ENCODE data around the gene NUB1.
"Not testable (repeated sequence)": the region's sequence is repeated elsewhere in the genome, so short reads cannot be mapped to it uniquely, and the experiment has no call there.

Gene NUB1, protein sequence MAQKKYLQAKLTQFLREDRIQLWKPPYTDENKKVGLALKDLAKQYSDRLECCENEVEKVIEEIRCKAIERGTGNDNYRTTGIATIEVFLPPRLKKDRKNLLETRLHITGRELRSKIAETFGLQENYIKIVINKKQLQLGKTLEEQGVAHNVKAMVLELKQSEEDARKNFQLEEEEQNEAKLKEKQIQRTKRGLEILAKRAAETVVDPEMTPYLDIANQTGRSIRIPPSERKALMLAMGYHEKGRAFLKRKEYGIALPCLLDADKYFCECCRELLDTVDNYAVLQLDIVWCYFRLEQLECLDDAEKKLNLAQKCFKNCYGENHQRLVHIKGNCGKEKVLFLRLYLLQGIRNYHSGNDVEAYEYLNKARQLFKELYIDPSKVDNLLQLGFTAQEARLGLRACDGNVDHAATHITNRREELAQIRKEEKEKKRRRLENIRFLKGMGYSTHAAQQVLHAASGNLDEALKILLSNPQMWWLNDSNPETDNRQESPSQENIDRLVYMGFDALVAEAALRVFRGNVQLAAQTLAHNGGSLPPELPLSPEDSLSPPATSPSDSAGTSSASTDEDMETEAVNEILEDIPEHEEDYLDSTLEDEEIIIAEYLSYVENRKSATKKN

DNA sequence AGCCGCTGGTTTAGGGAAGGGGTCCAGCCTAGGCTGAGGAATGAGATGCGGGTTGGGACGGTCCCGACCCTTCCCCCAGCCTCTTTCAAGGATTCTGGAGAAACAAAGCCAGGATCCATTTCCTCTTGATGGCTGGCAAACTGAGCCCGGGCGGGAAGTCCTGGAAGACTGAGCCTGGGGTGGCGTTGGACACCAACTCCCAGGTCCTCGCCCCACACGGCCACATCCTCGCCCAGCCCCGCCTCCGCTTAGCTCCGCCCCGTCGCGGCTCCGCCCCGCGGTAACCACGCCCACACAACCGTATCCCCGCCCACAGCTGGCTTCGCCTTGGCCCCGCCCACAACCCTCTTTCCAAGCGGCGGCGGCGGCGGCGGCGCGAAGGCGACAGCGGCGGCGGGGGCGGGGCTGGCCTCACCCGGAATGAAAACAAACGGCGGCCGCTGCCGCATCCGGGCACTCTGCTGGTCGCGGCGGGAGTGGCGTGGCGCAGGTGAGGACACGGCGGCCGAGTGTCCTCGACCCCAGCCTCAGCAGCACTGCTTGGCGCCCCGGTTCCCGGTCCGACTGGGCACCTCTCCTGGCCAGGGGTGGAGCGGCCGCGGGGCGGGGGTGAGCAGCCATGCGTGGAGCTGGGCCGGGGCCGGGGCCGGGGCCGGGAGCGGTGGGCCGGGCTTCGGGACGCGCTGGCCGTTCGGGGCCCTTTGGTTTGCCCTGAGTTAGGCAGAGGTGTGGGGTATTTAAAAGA, at the start of gene NUB1:
NUB1 (plus strand) TSS at position 456 of the 745 bp plus-strand sequence. CDS start 3,538 bp downstream, outside the sequence.
- DNase-seq (ENCODE audit: low read depth, low spot score) = peak; percentile 86

DNA sequence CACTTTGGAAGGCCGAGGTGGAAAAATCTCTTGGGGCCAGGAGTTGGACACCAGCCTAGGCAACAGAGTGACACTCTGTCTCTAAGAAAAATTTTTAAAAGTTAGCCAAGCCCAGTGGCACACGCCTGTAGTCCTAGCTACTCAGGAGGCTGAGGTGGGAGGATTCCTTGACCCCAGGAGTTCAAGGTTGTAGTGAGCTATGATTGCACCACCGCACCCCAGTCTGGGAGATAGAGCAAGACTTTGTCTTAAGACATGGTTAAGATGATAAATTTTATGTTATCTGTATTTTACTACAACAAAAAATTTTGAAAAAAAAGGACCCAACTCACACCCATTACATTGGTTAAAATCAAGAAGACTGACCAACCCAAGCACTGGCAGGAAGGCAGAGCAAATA, 48.8 kb upstream of the NUB1 start:
- no peak for DNase-seq (ENCODE audit: low read depth, low spot score)

DNA sequence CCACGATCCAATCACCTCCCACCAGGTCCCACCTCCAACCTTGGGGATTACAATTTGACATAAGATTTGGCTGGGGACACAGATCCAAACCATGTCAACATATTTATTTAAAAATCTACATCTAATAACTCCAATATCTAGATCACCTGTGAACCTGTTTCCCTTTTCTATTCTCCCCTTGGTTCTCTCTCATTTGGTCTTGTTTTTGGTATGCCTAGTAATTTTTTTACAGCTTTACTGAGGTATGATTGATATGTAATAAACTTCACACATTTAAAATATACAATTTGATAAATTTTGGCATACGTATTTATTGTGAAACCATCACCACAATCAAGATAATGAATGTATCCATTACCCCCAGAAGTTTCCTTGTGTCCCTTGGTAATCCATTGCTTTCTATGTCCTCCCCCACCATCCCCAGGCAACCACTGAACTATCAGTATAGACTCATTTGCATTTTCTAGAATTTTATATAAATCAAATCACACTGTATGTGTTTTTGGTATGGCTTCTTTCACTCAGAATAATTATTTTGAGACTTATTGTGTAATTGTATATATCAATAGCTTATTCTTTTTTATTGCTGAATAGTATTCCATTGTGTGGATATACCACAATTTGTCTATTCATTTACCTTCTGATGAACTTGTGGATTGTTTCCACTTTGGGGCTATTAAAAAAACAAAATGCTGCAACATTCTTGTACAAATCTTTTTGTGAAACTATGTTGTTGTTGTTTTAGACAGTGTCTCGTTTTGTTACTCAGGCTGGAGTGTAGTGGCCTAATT, 45.2 kb upstream of the NUB1 start:
- DNase-seq (ENCODE audit: low read depth, low spot score) = no peak

DNA sequence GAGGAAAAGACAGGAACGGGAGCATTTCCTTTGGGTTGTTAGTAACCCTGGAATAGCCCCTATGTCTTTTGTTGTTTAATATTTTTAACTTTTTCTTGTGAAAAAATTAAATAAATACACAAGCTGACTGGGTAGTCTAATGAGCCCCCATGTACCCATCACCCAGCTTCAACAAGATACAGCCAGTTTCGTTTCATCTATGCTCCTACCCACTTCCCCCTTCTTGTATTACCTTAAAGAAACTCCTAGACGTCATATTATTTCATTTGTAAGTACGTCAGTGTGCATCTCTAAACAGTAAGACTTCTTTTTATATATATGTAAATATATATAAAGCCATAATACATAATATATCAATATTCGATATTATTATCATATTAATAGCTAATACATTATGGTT, 42.8 kb upstream of the NUB1 start:
- no peak for DNase-seq (ENCODE audit: low read depth, low spot score)

DNA sequence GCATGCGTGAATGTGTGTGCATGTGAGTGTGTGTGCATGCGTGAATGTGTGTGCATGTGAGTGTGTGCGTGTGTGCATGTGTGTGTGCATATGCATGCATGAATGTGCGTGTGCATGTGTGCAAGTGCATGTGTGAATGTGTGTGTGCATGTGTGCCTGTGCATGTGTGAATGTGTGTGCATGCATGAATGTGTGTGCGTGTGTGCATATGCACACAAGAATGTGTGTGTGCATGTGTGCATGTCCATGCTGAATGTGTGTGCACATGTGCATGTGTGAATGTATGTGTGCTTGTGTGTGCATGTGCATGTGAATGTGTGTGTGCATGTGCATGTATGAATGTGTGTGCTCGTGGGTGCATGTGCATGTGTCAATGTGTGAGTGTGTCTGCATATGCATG, 42.1 kb upstream of the NUB1 start:
- no peak for DNase-seq (ENCODE audit: low read depth, low spot score)

DNA sequence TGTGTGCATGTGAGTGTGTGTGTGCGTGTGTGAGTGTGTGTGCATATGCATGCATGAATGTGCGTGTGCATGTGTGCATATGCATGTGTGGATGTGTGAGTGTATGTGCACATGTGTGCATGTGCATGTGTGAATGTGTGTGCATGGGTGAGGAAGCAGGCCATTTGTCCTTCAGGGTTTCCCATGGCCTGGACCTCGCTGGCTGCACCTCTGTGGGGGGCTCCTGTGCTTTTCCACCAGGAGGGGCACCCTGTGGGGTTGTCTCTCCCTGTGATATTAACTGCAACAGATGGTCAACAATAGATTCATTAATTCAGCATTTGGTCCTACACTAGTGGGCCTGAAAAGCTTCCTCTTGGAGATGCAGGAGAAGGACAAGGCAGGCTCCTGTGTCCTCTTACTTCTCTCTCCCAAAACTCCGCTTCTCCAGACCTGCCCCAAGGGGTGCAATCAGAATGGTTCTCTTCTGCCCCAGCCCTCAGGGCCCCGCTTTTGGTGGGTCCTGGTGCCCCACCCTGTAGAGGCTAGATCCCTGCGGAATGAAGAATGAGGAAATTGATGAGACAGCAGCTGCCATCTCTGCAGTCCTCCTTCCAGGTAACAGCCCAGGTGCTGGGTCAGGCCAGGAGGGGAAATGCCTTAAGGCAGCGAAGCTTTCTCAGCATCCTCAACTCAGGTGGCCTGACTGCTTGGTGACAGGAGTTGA, 41.5 kb upstream of the NUB1 start:
- DNase-seq (ENCODE audit: low read depth, low spot score) = no peak

DNA sequence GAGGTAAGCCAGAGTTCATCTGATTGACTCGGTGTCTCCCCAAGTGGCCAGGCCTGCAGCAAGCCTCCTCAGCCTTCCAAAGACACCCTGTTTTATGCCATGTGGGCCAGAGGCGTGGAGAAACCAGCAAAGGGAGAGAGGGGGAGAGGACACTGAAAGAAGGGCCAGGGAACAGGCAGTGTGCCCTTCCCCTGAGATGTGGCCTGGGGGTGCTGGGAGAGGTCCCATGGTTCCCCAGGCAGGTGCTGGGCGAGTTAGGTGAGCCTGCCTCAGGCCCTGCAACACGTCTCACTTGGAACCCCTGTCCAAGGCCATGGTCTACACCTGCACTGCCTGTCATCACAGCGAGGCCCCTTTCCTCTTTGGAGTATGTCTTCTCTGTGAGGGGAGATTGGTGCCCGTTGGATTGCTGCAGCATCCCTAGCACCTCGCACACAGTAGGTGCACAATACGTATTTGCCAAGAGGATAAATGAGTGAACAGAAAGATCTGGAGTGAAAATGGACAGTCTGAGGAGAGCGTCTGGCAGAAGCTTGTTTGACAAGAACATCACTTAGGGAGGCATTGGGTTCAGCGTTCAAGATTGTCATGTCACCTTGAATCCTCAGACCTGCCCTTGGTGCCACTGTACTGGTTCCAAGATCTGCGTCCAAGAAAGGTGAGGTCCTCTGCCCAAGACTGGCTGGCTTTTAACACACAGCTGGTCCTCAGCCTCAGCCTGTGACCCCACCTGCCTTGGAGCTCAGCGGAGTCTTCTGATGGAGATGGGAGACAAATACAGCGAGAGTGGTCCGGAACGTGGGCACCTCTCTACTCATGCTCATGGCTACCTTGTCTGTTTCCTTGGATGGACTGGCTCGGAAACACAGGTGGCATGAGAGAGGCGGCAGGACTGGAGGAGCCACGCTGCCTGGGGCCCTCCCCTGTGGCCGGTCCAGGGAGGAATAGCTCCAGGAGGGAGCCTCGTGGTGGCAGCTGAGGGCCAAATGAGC, 39.8 kb upstream of the NUB1 start:
- DNase-seq (ENCODE audit: low read depth, low spot score) = no peak

DNA sequence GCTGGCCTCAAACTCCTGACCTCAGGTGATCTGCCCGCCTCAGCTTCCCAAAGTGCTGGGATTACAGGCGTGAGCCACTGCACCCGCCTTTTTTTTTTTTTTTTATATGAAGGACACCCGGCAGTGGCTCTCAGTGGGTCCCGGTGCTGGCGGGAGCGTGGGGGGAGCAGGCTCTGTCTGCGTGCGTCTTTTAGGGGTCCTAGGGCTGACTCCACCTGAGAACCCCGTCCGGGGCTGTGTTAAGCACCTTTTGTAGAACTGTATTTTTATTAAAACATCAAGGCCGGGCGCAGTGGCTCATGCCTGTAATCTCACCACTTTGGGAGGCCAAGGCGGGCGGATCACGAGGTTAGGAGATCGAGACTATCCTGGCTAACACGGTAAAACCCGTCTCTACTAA, 37.4 kb upstream of the NUB1 start:
- DNase-seq (ENCODE audit: low read depth, low spot score) = not testable (repeated sequence)

DNA sequence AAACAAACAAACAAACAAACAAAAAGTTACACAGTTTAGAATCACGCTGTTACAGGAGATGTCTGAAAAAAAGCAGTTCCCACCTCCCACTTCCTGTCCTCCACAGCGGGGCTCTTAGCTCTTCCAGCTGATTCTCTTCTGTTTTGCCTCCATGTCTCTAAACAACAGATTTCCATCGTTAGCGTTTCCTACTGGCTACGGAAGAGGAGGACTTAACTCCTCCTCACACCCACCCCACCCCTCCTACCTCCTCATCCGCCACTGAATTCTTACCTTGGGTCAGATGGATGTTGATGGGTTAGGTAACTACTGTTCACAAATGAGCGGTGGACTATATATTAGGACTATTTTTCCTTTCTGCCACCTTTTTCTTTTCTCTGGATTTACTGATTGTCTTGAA, 36.8 kb upstream of the NUB1 start:
- no peak for DNase-seq (ENCODE audit: low read depth, low spot score)

DNA sequence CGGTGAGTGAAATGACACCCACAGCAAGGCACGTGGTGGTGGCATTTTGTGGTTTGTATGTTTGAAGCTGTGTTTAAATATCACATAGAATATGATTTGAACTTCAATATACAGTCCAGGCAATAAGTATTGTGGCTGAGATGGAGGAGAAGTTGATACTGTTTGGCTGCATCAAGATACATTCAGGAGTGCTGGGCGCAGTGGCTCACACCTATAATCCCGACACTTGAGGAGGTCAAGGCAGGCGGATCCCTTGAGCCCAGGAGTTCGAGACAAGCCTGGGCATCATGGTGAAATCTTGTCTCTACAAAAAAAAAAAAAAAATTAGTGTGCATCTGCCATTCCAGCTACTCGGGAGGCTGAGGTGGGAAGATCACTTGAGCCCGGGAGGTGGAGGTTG, 35.2 kb upstream of the NUB1 start:
- DNase-seq (ENCODE audit: low read depth, low spot score) = no peak

DNA sequence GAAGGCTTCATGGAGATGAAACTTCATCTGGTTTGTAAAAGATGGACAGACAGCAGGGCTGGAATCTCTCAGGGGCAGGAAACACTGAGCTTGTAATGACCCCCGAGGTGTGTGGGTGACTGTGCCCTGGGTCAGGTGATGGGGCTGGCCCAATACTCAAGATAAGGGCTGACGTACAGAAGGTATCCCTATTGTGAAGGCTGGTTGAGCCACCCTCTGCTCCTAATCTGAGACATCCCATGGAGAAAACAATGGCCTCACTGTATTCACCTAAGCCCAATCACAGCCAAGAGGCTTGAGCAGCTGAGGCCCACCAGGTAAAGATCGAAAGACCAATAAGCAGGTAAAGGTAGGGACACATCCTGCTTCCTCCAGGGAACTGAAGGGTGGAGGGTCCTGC, 34.8 kb upstream of the NUB1 start:
- DNase-seq (ENCODE audit: low read depth, low spot score) = no peak

DNA sequence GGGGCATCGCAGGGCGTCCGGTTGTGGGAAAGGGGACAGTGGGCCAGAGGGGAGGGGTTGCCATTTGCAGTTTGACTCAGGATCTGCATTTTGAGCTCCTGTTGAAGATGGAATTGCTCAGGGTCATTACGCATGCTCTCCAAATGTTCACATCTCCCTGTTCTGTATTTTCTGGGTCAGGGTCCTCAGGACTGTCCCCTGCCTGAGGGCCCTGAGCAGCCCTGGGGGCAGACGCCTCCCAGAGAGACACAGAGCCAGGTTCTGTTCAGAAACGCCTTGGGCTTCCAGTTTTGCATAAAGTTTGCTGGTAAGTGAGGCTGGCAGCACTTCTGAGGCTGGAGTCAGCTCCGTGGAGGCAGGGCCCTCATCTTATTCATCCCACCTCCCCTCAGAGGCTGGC, 34.1 kb upstream of the NUB1 start:
- no peak for DNase-seq (ENCODE audit: low read depth, low spot score)

DNA sequence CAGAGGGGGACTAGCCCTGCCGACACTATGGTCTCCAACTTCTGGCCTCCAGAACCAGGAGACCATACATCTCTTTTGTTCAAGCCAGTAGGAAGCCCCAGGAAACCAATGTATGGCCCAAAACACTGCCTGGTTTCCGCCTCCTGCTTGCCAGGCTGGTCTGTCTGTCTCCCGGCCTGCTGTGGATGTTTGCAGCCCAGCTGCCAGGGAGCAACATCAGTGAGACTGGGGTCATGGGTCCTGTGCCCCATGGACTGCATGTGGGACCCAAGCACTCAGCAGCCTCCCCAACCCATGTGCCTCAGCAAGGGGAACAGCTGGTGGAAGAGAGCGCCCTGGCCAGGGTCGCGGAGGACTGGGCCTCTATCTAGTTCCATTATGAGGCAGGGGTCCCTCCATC, 33.4 kb upstream of the NUB1 start:
- DNase-seq (ENCODE audit: low read depth, low spot score) = no peak

DNA sequence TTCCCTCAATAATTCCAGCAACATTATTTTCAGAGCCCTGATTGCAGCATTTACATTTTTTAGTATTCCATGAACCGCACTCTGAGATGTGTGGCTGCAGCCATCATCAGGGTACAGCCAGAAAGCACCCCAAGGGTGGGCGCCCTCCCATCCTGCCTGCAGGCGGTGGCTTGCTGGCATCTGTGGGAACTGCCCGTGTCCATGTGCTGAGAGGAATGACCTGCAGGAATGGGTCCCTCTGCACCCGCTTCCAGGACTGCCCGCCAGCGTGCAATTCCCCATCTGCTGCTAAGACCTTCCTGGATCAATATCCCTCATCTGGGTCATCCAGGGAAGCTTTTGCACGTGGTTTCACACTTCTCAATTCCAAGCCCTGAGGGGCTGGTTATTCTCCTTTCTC, 32.8 kb upstream of the NUB1 start:
- DNase-seq (ENCODE audit: low read depth, low spot score) = no peak

DNA sequence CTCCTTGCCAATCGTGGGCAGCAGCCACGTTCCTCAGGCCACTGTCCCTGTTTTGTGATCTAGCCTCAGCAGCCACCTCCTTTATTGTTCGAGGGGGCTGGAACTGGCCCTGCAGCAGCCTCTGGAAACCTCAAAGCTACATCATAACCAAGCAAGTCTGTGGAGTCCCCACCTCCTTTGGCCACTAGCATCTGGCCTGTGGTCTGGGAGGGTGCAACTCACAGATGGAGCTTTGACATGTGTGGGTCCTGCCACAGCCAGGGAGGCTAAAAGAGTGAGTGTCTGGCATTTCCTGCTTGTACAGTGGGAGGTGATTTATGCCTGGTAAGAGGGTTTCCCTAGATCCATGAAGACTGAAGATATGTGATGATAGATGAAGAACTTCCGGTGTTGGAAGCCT, 32.3 kb upstream of the NUB1 start:
- no peak for DNase-seq (ENCODE audit: low read depth, low spot score)

DNA sequence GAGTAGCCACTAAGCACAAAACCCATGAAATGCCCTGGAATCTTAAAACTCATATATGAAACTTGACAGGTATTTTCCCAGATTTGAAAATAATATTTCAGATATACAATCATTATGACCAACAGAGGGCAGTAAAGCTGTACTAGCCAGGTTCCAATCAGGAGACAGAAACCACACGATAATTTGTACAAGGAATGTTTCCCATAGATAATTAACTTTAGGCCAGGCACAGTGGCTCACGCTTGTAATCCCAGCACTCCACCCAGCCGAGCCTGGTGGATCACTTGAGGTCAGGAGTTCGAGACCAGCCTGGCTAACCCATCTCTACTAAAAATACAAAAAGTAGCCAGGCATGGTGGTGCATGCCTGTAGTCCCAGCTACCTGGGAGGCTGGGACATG, 31.0 kb upstream of the NUB1 start:
- DNase-seq (ENCODE audit: low read depth, low spot score) = no peak

DNA sequence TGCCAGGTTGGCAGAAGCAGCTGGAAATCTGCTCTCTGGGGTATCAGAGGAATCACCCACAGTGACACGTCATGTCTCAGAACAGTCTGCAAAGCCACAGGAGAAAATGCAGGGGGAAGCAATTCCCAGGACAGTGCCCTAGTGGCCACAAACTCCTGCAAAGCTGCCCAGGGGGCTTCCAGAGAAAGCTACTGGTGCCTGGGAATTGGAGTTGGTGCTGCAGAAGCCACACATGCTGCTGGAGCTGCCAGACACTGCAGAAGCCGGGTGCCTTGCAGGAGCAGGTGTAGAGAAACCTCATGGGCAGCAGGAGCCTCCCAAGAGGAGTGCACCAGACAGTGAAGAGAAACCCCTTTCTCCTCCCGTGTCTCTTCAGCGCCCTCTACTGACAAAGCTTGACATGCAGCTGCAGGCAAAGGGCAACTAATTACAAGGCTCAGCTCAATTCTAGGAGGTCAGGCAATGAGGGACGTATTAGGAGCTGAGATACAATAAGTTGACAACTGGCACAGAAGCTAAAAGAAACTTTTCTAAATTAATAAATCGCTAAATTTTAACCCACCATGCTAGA, 30.2 kb upstream of the NUB1 start:
- no peak for DNase-seq (ENCODE audit: low read depth, low spot score)

DNA sequence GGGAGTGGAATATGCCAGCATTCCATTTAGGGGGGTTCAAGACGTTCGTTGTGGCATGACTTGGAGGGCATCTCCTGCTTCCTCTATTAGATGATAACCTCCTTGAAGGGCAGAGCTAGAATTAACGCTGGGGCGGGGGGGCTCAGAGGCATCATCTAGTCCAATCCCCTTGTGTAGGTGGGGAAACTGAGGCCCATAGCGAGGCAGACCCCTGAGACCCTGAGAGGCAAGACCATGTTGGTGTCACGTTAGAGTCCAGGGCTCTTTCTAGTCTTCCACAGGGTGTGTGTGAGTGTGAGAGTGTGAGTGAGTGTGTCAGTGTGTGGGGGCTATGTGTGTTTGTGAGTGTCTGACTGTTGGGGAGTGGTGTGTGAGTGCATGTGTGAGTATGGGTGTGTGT, 29.3 kb upstream of the NUB1 start:
- no peak for DNase-seq (ENCODE audit: low read depth, low spot score)

Data from activated CD4-positive, CD25-positive, alpha-beta regulatory T cell treated with anti-CD3 and anti-CD28 coated beads, Interleukin-2, amount 50 U/mL, for 16 hours (primary cell).